Thoracic aorta (tissue), 2 donors: ENCODE measurements around the gene CD8B. TPM values are rescaled to one million over a fixed set of nuclear protein-coding genes. Genes with fewer than 3 reads are reported as not detected.

Source experiments
- ATAC-seq: fragments of 150-250 bp; one replicate; pipeline ENCODE4 v1.8.0; 2017; ENCODE audit warnings: low read depth; ENCODE audit not compliant: insufficient number of reproducible peaks, low FRiP score
- DNase-seq: peaks from one replicate; pipeline ENCODE4 v3.0.0-alpha.2; 2020; ENCODE audit warnings: low spot score
- H3K27ac ChIP-seq, 2 donors: fragments of 200-600 bp; sonication (generic); 1 replicate in 1 of 2; 2 replicates in 1 of 2; pipeline ENCODE4 v1.5.1; 2016; ENCODE audit warnings: mild to moderate bottlenecking in 2 of 2, moderate library complexity in 2 of 2
- H3K27me3 ChIP-seq: fragments of 200-600 bp; sonication (generic); replicated peaks from 2 replicates; pipeline ENCODE4 v1.6.0; 2016; ENCODE audit warnings: mild to moderate bottlenecking; ENCODE audit not compliant: insufficient read depth
- H3K36me3 ChIP-seq: fragments of 200-600 bp; sonication (generic); one replicate; pipeline ENCODE4 v1.5.1; 2016
- H3K4me1 ChIP-seq, 2 donors: fragments of 200-600 bp; sonication (generic); 1 replicate in 1 of 2; 2 replicates in 1 of 2; pipeline versions ENCODE4 v1.5.1 to v1.6.0; 2016; ENCODE audit warnings: low read depth in 2 of 2, mild to moderate bottlenecking in 1 of 2; ENCODE audit not compliant: control insufficient read depth in 1 of 2
- H3K4me3 ChIP-seq: fragments of 200-600 bp; sonication (generic); 2 replicates; pipeline ENCODE4 v1.5.1; 2016; ENCODE audit warnings: mild to moderate bottlenecking
- H3K9me3 ChIP-seq: fragments of 200-600 bp; sonication (generic); 2 replicates; pipeline ENCODE4 v1.5.1; 2016
- CTCF ChIP-seq: fragments of 200-600 bp; sonication (generic); IDR thresholded peaks from one replicate; pipeline ENCODE4 v1.5.1; 2019; ENCODE audit warnings: antibody characterized with exemption
- total RNA-seq, 2 donors: library from RNA; depleted of rRNA; stranded (reverse); fragments of >200 nt; gene quantifications; one replicate each; pipeline versions ENCODE4 v1.1.0 to v1.2.3, GENCODE V29; 2016

CD8B gene
- total RNA-seq, 2 donors from 2014 or later, result 1.5 to 3.5 TPM

GRCh38 chr2:86769838-86770237 lies 91.8 kb downstream of the CD8B start:
- no peak for ATAC-seq
- Histone ChIP-seq H3K9me3 (no peaks in the 10 kb centered on the region), H3K4me1 (no peaks in the 10 kb centered on the region), H3K27ac (no peak overlapping the region), H3K27me3 (no peaks in the 10 kb centered on the region), H3K4me3 (no peak overlapping the region), H3K36me3 (peaks cover 37% of the 10 kb centered on the region)
- no peak for TF ChIP-seq CTCF
- no peak for DNase-seq

GRCh38 chr2:86768189-86768949 lies 93.3 kb downstream of the CD8B start:
- no peak for DNase-seq
- H3K36me3 ChIP-seq, result peaks cover 29% of the 10 kb centered on the region
- no peak for ATAC-seq
- no peak overlapping the region for H3K4me3 ChIP-seq
- no peak overlapping the region for H3K27ac ChIP-seq
- no peaks in the 10 kb centered on the region for H3K27me3 ChIP-seq
- no peaks in the 10 kb centered on the region for H3K9me3 ChIP-seq
- no peak for TF ChIP-seq CTCF
- no peaks in the 10 kb centered on the region for H3K4me1 ChIP-seq

Other genes starting within 250 kb of the CD8B start
- 10 to 100 TPM; 33.7 to 46.8 TPM for gene RNF103, start 238.0 kb downstream of the CD8B start, total RNA-seq
- 10 to 100 TPM; 23.8 to 27.7 TPM for gene RMND5A, start 141.6 kb downstream of the CD8B start, total RNA-seq
- 1 to 10 TPM; 3.4 to 4.4 TPM for gene CD8A, start 71.0 kb downstream of the CD8B start, total RNA-seq
- 1 to 10 TPM in 1 of 2 donors, under 1 TPM in 1; 0.68 to 2.8 TPM for gene RGPD1, start 80.2 kb upstream of the CD8B start, total RNA-seq
- 1 to 10 TPM; 2.0 to 8.4 TPM for gene PLGLB1, start 160.0 kb upstream of the CD8B start, total RNA-seq